Vagina (tissue), 2 donors: ENCODE results near the gene TTC28.

Experiments
- CTCF ChIP-seq, 3 experiments: fragments of 450-650 bp in 2 of 3; fragments of 200-600 bp in 1 of 3; sonication (generic) in 1 of 3; IDR thresholded peaks; one replicate each; pipeline ENCODE4 v1.5.1; 2017 to 2019; ENCODE audit warnings: antibody characterized with exemption in 3 of 3, mild to moderate bottlenecking in 2 of 3, moderate library complexity in 2 of 3
- POLR2A ChIP-seq, 2 donors: fragments of 450-650 bp; IDR thresholded peaks; one replicate each; pipeline ENCODE4 v1.6.1; 2017; ENCODE audit warnings: antibody characterized with exemption in 2 of 2, mild to moderate bottlenecking in 2 of 2, moderate library complexity in 2 of 2

- TF ChIP-seq CTCF (IDR thresholded peaks at IDR 0.05) (no peak), POLR2A (IDR thresholded peaks at IDR 0.05) (no peak)
Observed at GRCh38 chr22:28576162-28576561, 103.5 kb downstream of the TTC28 start.
